Loucy (cell line): ENCODE results near the gene KAZALD1.

Experiments used
- H2AFZ ChIP-seq: fragments of 200-600 bp; sonication (generic); 2 replicates; pipeline ENCODE4 v1.6.0; 2016; ENCODE audit warnings: antibody characterized with exemption, mild to moderate bottlenecking, low read length, moderate library complexity
- H3F3A ChIP-seq: fragments of 200-600 bp; 2 replicates; pipeline ENCODE4 v1.6.0; 2016; ENCODE audit warnings: antibody characterized with exemption, low read depth, mild to moderate bottlenecking
- H3K27me3 ChIP-seq: fragments of 200-600 bp; sonication (generic); 2 replicates; pipeline ENCODE4 v1.6.1; 2014; ENCODE audit warnings: low read length, mild to moderate bottlenecking; ENCODE audit not compliant: insufficient read depth, poor library complexity, severe bottlenecking
- H3K36me3 ChIP-seq: fragments of 200-600 bp; sonication (generic); 2 replicates; pipeline ENCODE4 v1.6.1; 2016; ENCODE audit warnings: low read length; ENCODE audit not compliant: insufficient read depth
- H3K4me1 ChIP-seq: fragments of 200-600 bp; sonication (generic); 2 replicates; pipeline ENCODE4 v1.5.1; 2014; ENCODE audit warnings: low read length, mild to moderate bottlenecking; ENCODE audit not compliant: insufficient read depth, poor library complexity, severe bottlenecking
- H3K4me2 ChIP-seq: fragments of 200-600 bp; sonication (generic); 2 replicates; pipeline ENCODE4 v1.6.0; 2014; ENCODE audit warnings: antibody characterized with exemption, low read length, low read depth, mild to moderate bottlenecking; ENCODE audit not compliant: poor library complexity, severe bottlenecking
- H3K4me3 ChIP-seq: fragments of 200-600 bp; sonication (generic); 2 replicates; pipeline ENCODE4 v1.5.1; 2014; ENCODE audit warnings: low read length, mild to moderate bottlenecking, mixed read lengths; ENCODE audit not compliant: poor library complexity, severe bottlenecking
- H3K79me2 ChIP-seq: fragments of 200-600 bp; sonication (generic); 2 replicates; pipeline ENCODE4 v1.6.1; 2014; ENCODE audit warnings: low read length; ENCODE audit not compliant: insufficient read depth
- H3K9ac ChIP-seq: fragments of 200-600 bp; sonication (generic); 2 replicates; pipeline ENCODE4 v1.6.0; 2014; ENCODE audit warnings: mild to moderate bottlenecking, low read depth, low read length, moderate library complexity; ENCODE audit not compliant: poor library complexity, severe bottlenecking
- H3K9me2 ChIP-seq: fragments of 200-600 bp; sonication (generic); replicated peaks from 2 replicates; pipeline ENCODE4 v1.6.1; 2016; ENCODE audit warnings: low read depth, low read length, mixed read lengths
- H3K9me3 ChIP-seq: fragments of 200-600 bp; sonication (generic); 2 replicates; pipeline ENCODE4 v1.6.1; 2014; ENCODE audit warnings: mild to moderate bottlenecking, antibody characterized with exemption, low read length, low read depth; ENCODE audit not compliant: insufficient read depth
- H4K20me1 ChIP-seq: fragments of 200-600 bp; sonication (generic); 2 replicates; pipeline ENCODE4 v1.6.0; 2014; ENCODE audit warnings: antibody characterized with exemption, low read length, mild to moderate bottlenecking; ENCODE audit not compliant: insufficient read depth, poor library complexity, severe bottlenecking
- EZH2phosphoT487 ChIP-seq: fragments of 200-600 bp; IDR thresholded peaks from 2 replicates; pipeline ENCODE4 v1.6.1; 2018; ENCODE audit warnings: antibody characterized with exemption, mild to moderate bottlenecking, moderate library complexity, borderline replicate concordance
- TF ChIP-seq, protein P1 (sequence below): fragments of 200-600 bp; sonication (generic); conservative IDR thresholded peaks from 2 replicates; pipeline ENCODE4 v1.5.1; 2014; ENCODE audit warnings: mild to moderate bottlenecking, antibody characterized with exemption, low read length

KAZALD1 gene

DNA sequence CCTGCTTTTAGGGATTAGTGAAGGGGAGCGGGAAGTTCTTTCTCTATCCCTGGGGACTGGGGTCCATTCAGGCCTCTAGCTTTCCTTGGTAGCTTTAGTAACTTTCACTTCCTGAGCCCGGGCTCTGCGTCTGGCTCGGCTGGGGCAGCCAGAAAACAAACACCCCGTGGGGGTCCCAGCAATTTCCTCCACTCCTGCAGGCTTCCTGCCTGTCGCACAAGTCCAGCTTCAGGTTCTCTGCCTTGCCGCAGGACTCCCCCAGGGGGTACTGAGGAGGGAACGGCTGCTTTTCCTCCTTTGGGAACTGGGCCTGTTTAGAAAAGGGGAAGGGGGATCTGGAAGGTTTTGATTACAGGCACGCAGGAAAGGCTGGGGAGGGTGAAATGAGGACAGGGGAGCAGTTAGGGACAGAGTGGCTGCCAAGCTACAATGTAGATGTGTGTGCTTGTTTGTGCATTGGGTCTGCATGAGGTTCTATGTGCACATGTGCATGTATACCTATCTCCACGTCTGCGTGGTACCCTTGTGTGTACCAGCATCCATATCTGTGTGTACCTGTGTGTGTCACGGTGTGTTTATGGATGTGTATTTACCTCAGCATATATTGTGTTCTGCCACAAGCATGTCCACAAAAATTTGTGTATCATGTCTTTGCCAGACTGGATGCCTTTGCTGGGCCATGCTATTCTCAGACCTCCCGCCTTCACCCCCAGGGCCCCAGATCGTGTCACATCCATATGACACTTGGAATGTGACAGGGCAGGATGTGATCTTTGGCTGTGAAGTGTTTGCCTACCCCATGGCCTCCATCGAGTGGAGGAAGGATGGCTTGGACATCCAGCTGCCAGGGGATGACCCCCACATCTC lies 2.0 kb downstream of the KAZALD1 start:
- H3K9me2 ChIP-seq = no peaks in the 10 kb centered on the region
- H3K27me3 ChIP-seq = no peaks in the 10 kb centered on the region
- peaks cover 7% of the 10 kb centered on the region; the same call in 1 of the 2 replicates for H3F3A ChIP-seq
- H3K79me2 ChIP-seq = peaks cover 43% of the 10 kb centered on the region
- H3K9ac ChIP-seq = peak overlapping the region; percentile 97
- no peaks in the 10 kb centered on the region for H3K9me3 ChIP-seq
- peak overlapping the region; percentile 96 for H3K4me2 ChIP-seq
- H4K20me1 ChIP-seq = peaks cover 7% of the 10 kb centered on the region
- H3K4me1 ChIP-seq = peaks cover 42% of the 10 kb centered on the region
- H3K36me3 ChIP-seq = no peaks in the 10 kb centered on the region
- H2AFZ ChIP-seq = no peak overlapping the region
- peak overlapping the region; percentile 93 for H3K4me3 ChIP-seq
- TF ChIP-seq EZH2phosphoT487 = no peak
- TF ChIP-seq, protein P1, sequence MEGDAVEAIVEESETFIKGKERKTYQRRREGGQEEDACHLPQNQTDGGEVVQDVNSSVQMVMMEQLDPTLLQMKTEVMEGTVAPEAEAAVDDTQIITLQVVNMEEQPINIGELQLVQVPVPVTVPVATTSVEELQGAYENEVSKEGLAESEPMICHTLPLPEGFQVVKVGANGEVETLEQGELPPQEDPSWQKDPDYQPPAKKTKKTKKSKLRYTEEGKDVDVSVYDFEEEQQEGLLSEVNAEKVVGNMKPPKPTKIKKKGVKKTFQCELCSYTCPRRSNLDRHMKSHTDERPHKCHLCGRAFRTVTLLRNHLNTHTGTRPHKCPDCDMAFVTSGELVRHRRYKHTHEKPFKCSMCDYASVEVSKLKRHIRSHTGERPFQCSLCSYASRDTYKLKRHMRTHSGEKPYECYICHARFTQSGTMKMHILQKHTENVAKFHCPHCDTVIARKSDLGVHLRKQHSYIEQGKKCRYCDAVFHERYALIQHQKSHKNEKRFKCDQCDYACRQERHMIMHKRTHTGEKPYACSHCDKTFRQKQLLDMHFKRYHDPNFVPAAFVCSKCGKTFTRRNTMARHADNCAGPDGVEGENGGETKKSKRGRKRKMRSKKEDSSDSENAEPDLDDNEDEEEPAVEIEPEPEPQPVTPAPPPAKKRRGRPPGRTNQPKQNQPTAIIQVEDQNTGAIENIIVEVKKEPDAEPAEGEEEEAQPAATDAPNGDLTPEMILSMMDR = no peak

DNA sequence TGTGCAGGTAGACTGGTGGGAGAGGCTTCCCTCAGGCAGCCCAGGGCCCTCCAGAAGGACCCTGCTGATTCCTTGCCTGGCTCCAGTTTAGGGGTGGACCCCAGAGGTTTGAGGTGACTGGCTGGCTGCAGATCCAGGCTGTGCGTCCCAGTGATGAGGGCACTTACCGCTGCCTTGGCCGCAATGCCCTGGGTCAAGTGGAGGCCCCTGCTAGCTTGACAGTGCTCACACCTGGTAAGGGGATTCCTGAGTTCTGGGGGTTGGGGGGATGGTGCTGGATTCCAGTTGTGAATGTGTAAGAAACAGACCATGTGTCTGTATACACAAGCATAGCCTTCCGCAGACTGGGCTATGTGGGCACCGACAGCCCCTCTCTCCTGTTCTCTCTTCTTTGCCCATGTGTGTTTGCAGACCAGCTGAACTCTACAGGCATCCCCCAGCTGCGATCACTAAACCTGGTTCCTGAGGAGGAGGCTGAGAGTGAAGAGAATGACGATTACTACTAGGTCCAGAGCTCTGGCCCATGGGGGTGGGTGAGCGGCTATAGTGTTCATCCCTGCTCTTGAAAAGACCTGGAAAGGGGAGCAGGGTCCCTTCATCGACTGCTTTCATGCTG lies 2.7 kb downstream of the KAZALD1 start:
- peaks cover 39% of the 10 kb centered on the region for H3K4me1 ChIP-seq
- H3K79me2 ChIP-seq = peaks cover 37% of the 10 kb centered on the region
- H3K9me3 ChIP-seq = no peaks in the 10 kb centered on the region
- no peak for TF ChIP-seq EZH2phosphoT487
- H2AFZ ChIP-seq = no peak overlapping the region
- H3F3A ChIP-seq = peaks cover 7% of the 10 kb centered on the region; the same call in 1 of the 2 replicates
- H3K9me2 ChIP-seq = no peaks in the 10 kb centered on the region
- peak overlapping the region; percentile 93 for H3K4me3 ChIP-seq
- H3K36me3 ChIP-seq = no peaks in the 10 kb centered on the region
- peak overlapping the region; percentile 97 for H3K9ac ChIP-seq
- H3K4me2 ChIP-seq = peak overlapping the region; percentile 96
- H4K20me1 ChIP-seq = peaks cover 4% of the 10 kb centered on the region
- no peaks in the 10 kb centered on the region for H3K27me3 ChIP-seq

DNA sequence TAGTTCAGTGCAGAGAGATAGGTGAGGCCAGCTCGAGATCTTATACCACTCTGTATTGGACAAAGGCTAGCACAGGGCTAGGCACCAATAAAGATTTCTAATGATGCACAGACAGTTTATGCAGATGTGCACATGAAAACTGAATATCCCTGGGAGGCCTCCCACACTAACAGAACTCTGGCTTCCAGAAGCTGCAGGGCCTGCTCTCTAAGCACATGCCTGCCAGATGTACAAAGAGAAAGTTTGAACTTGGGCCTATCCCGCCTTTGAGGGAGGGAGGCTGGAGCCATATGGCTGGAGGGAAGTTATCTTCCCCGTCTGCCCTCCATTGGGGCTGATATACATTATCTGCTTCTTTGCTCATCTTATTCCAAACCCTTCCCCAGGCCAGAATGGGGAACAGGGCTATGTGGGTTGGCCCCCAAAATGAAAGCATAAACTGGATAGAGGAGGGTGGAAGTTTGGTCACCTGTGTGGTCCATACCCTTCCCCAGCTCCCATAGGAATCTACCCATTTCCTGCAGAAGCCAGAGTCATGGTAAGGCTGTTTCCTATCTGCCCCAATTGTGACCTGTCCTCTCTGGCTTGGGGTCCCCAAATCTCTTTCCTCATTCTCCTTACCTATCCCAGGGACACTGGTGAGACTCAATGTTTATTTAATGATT lies 3.8 kb downstream of the KAZALD1 start:
- H3K36me3 ChIP-seq = no peaks in the 10 kb centered on the region
- no peak overlapping the region for H3K4me3 ChIP-seq
- no peaks in the 10 kb centered on the region for H3K9me2 ChIP-seq
- H3K27me3 ChIP-seq = no peaks in the 10 kb centered on the region
- H3K9me3 ChIP-seq = no peaks in the 10 kb centered on the region
- H3F3A ChIP-seq = peaks cover 7% of the 10 kb centered on the region; the same call in 1 of the 2 replicates
- TF ChIP-seq, protein P1 = no peak
- TF ChIP-seq EZH2phosphoT487 = no peak
- no peak overlapping the region for H2AFZ ChIP-seq
- no peak overlapping the region for H3K4me2 ChIP-seq
- peaks cover 34% of the 10 kb centered on the region for H3K4me1 ChIP-seq
- no peak overlapping the region for H3K9ac ChIP-seq
- no peaks in the 10 kb centered on the region for H4K20me1 ChIP-seq
- H3K79me2 ChIP-seq = peaks cover 27% of the 10 kb centered on the region; the same call in 1 of the 2 replicates
